Cardiac fibroblast (primary cell): ENCODE data around the gene AIFM1.

Experiments
- DNase-seq, 2 donors: peaks; one replicate each; pipeline versions ENCODE4 v3.0.0 to v3.0.0-alpha.2; 2010; ENCODE audit warnings: low read depth in 2 of 2
- H3K4me3 ChIP-seq, 2 donors: replicated peaks in 1 of 2; 1 replicate in 1 of 2; 2 replicates in 1 of 2; pipeline ENCODE4 v1.5.1; 2011; ENCODE audit warnings: low read depth in 2 of 2, low read length in 2 of 2, mild to moderate bottlenecking in 2 of 2, moderate library complexity in 1 of 2
- TF ChIP-seq, protein P1 (sequence below): IDR thresholded peaks from one replicate; pipeline ENCODE4 v1.5.1; 2011; ENCODE audit warnings: low read depth, mild to moderate bottlenecking, low read length, inconsistent platforms

Gene AIFM1

GRCh38 chrX:130114141-130114588, 51.5 kb downstream of the AIFM1 start:
- DNase-seq, result no peak
- TF ChIP-seq, protein P1, sequence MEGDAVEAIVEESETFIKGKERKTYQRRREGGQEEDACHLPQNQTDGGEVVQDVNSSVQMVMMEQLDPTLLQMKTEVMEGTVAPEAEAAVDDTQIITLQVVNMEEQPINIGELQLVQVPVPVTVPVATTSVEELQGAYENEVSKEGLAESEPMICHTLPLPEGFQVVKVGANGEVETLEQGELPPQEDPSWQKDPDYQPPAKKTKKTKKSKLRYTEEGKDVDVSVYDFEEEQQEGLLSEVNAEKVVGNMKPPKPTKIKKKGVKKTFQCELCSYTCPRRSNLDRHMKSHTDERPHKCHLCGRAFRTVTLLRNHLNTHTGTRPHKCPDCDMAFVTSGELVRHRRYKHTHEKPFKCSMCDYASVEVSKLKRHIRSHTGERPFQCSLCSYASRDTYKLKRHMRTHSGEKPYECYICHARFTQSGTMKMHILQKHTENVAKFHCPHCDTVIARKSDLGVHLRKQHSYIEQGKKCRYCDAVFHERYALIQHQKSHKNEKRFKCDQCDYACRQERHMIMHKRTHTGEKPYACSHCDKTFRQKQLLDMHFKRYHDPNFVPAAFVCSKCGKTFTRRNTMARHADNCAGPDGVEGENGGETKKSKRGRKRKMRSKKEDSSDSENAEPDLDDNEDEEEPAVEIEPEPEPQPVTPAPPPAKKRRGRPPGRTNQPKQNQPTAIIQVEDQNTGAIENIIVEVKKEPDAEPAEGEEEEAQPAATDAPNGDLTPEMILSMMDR, result no peak
- H3K4me3 ChIP-seq, result no peak overlapping the region

DNA sequence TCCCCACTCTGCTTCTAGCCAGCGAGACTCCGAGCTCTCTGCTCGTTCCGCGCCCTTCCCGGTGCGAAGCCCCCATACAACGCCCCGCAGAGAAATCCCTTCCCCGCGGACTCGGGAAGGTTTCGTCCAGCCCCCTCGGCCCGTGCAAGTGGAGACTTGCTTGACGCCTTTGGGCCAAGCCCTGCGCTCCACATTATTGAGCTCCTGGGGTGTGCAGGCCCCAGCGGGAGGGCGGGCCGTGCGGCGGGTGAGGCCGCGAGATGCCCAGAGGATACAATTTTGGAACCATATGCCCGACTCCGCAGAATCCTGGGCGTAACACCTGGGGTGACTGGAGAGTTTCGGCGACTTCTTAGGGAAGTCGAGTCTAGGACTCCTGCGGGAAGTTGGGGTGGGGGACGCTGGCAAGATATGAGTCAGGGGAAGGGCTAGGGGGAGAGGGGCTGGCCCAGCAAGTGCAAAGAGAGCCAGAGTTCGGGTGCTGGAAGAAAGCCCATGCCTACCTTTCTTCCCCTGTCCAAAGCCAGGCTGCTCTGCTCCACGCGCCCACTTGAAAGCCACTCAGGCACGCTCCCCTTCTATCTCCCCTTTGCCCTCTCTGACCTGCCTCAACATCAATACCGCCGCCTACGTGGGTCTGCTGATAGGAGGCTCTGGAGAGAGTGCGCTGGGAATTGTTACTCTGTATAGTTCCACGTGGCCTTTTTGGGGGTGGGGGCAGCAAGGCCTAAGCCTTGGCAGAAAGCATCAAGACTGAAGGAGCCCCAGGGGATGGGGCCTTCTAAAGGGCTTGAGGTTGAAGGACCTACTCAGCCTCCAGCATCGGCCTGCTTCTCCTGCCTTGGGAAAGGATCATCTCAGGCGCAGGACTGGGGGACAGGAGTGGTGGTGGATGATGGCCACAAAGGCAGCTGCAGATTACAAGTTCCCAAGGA, 54.2 kb downstream of the AIFM1 start:
- TF ChIP-seq, protein P1, result no peak
- peak in 1 of 2 donors; percentile 27 for DNase-seq
- peak overlapping the region; percentile 11 to 39 for H3K4me3 ChIP-seq

- TF ChIP-seq, protein P1, result no peak
- peak; percentile 46 to 73 for DNase-seq
Measured at GRCh38 chrX:130110379-130111219, 55.0 kb downstream of the AIFM1 start, which contains the start of gene ELF4. Gene ELF4, minus strand, starts transcription at chrX:130110497. Its CDS starts 29,167 bp downstream, at chrX:130081330.

DNA sequence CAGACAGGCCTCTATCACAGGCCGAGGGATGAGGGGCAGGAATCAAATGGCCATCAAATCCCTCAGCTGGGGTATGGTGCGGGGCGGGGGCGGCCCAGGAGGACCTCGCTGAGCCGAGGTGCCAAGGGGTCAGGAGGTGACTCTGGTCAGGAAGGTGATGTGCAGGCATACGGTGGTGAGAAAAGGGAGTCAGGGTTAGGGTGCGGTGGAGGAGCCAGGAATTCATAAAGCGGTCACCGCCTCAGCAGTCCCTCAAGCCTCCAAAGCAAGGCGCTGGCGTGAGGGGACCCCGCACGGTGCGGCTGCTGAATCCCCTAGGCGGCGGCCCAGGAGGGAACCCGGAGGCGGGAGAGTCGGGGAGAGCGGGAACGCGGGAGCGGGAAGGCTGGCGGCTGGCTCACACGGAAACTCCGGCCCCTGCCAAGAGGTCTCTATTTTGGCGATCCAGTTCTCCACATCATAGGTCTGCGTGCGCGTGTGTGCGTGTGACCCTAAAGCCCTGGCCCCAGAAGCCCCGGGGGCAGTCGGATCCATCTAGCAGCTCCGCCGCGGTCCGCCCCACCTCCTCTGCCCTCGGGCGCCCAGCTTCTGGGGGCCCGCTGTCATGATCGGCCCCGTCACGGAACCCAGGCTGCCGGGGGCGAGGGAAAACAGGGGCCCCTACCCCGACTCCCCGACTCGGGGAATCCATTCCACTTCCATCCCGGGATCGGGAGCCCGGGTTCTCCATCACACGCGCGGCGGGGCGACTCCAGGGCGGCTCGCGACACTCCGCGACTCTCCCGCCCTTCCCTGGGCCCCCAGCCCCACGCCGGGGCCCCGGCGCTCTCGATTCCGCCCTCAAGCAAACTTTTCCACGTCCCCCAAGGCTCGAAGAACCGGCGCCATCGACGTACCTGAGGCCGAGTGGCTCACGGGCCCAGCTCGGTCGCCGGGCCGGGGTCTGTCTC, 55.9 kb downstream of the AIFM1 start:
- peak; percentile 27 to 42 for DNase-seq
- peak overlapping the region; percentile 61 to 64 for H3K4me3 ChIP-seq
- TF ChIP-seq, protein P1, result no peak

More at GRCh38 chrX:130110379-130111219, 55.0 kb downstream of the AIFM1 start, which contains the start of gene ELF4:
- H3K4me3 ChIP-seq, result peak within 1 kb of the TSS; percentile 61 to 64

- DNase-seq, result peak; percentile 26 to 40
- TF ChIP-seq, protein P1, result peak; percentile 6
- peak overlapping the region; percentile 61 to 64 for H3K4me3 ChIP-seq
Measured at GRCh38 chrX:130108647-130109428, 56.8 kb downstream of the AIFM1 start.
